Measurements from ENCODE around the gene PKD1L1. TPM values are rescaled to one million over a fixed set of nuclear protein-coding genes. Genes with fewer than 3 reads are reported as not detected.
A peak's percentile ranks its signal among the peaks of the same experiment; 100 is the strongest.

Gene PKD1L1
- total RNA-seq, 2 experiments from 2014 or later = 0.08 to 0.11 TPM

DNA sequence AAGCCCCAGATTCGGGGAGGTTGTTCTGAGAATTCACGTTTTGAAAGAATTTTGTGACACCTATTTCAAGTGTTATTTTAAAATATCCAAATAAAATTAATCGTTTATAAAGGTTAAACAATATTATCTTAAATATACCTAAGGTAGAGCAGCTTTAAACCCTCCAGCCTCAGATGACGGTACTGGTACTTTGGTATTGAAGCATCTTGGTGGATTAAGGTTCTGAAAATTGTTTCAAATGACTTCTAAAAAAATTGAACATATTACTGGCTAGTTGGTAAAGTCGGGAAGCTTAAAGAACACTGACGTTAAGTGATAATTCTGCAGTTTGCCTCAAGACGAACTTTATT is 31.5 kb upstream of the PKD1L1 start:
- H3K27me3 Mint-ChIP-seq (ENCODE audit: low read depth) = no peaks in the 10 kb centered on the region
- DNase-seq (no peak), ATAC-seq (no peak)
- peaks cover 34% of the 10 kb centered on the region for H3K36me3 Mint-ChIP-seq (ENCODE audit: low read depth)
- H3K9me3 Mint-ChIP-seq (ENCODE audit: insufficient read depth) = no peaks in the 10 kb centered on the region
- H3K4me1 Mint-ChIP-seq (ENCODE audit: low read depth) = peaks cover 26% of the 10 kb centered on the region
- H3K4me3 Mint-ChIP-seq = peak overlapping the region; percentile 87
- CTCF ChIA-PET = interaction anchor here (2.3 to 2.7 kb wide), 3 partner anchors 9 to 131 kb away, joined by 13 to 17 read pairs (median 15); no protein-coding TSS in a partner anchor
- POLR2A ChIA-PET = interaction anchor here (1.9 kb wide), 1 partner anchor 12 kb away, joined by 8 read pairs; no protein-coding TSS in a partner anchor
- peak overlapping the region; percentile 98 for H3K27ac Mint-ChIP-seq

DNA sequence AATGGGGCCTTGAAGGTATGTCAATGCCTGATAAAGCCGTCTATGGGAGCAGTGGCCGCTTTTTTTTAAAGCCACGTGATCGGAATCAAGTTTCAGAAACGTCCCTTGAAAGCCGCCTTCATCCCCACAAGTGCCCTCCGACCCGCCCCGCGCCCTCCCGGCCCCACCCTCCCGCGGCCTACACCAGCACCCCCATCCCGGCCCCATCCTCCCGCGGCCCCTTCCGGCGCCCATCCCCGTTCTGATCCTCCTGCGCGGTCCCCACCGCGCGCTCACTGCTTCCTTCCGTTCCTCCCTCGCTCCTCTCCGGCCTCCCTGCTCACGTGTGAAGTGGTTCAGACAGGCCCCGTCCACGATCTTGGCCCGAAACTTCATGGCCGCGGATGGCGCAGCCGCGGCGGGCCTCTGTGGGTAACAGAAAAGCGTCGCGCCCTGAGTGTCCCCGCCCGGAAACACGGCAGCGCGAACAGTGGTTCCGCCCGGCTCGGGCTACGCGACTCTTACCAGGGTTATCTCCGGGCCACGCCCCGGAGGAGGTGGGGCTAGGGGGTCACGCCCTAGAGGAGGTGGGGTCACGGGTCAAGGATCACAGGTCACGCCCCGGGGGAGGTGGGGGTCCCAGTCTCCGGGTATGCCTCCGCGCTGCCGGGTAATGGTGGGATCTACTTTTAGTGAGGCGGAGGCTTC is 31.0 kb upstream of the PKD1L1 start, which contains the start of gene HUS1:
Gene HUS1 (minus strand): TSS at position 471 of the 687 bp plus-strand sequence. CDS start 96 bp downstream, at position 375.
- CTCF ChIA-PET = interaction anchor here (1.3 to 2.7 kb wide), 5 partner anchors 9 to 131 kb away, joined by 7 to 17 read pairs (median 13); no protein-coding TSS in a partner anchor
- peaks cover 39% of the 10 kb centered on the region for H3K36me3 Mint-ChIP-seq (ENCODE audit: low read depth)
- peak within 1 kb of the TSS; percentile 98 for H3K27ac Mint-ChIP-seq
- ATAC-seq (peak; percentile 96), DNase-seq (peak; percentile 95)
- no peaks in the 10 kb centered on the region for H3K9me3 Mint-ChIP-seq (ENCODE audit: insufficient read depth)
- POLR2A ChIA-PET = interaction anchor here (0.6 to 1.9 kb wide), 4 partner anchors 13 to 117 kb away, joined by 3 to 8 read pairs (median 4); partner anchors contain the start of gene UPP1
- H3K4me1 Mint-ChIP-seq (ENCODE audit: low read depth) = peaks cover 26% of the 10 kb centered on the region
- peak within 1 kb of the TSS; percentile 87 for H3K4me3 Mint-ChIP-seq
- no peaks in the 10 kb centered on the region for H3K27me3 Mint-ChIP-seq (ENCODE audit: low read depth)

DNA sequence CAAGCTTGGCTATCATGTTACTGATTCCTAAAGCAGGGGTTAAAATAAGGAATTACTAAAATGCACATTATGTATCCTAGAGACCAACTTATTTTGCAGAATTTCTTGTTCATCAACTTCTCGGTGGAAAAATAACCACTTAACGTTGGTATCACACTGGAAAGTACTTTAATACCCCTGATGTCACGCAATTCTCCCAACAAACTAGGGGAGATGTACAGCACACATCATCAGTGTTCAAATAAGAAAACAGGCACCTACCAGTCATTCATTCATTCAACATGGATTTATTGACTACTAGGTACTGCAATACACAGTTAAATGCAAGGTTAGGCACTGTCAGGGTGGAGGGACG is 30.5 kb upstream of the PKD1L1 start:
- H3K36me3 Mint-ChIP-seq (ENCODE audit: low read depth) = peaks cover 43% of the 10 kb centered on the region
- no peaks in the 10 kb centered on the region for H3K9me3 Mint-ChIP-seq (ENCODE audit: insufficient read depth)
- H3K27ac Mint-ChIP-seq = peak overlapping the region; percentile 98
- ATAC-seq (no peak), DNase-seq (no peak)
- peak overlapping the region; percentile 87 for H3K4me3 Mint-ChIP-seq
- ChIA-PET POLR2A (interaction anchor here (0.6 to 1.9 kb wide), 5 partner anchors 13 to 118 kb away, joined by 3 to 8 read pairs (median 3); partner anchors contain the start of gene UPP1), CTCF (interaction anchor here (1.3 to 2.7 kb wide), 5 partner anchors 10 to 132 kb away, joined by 7 to 17 read pairs (median 13); no protein-coding TSS in a partner anchor)
- H3K27me3 Mint-ChIP-seq (ENCODE audit: low read depth) = no peaks in the 10 kb centered on the region
- H3K4me1 Mint-ChIP-seq (ENCODE audit: low read depth) = peaks cover 28% of the 10 kb centered on the region

DNA sequence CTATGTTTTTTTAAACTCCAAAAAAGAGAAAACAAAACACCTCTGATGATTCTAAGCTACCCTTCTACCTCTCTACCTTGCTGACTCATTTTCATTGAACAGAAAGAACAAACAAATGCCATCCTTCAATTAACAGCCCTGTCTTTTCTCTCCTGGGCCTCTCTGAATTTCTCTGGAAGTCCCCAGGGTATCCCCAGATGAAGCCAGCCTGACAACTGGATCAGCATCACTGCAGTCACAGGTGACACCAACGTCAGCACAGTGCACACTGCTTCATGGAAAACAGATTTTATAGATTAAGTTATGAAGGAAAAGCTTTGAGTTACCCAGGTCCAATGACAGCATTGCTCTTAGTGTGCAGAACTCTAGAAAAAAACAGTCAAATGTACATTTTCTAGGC is 25.5 kb upstream of the PKD1L1 start:
- no peak for ATAC-seq

DNA sequence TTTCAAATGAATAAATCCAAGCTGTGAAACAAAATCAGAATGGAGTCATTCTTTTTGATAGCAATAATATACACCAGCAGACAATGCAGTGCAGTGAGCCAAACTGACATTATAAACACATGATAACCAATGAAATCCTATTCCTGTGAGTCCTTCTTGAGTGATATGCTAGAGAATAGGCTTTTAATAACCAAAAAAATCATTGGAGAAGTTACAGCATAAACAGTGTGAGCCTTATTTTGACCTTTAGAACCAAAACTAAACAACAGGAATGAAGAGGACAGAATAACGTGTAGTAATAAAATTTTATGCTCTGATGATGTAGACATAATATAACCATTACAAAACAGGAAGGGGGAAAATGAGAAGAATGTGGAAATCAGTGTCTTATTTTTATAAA is 22.5 kb upstream of the PKD1L1 start:
- Mint-ChIP-seq H3K36me3 (ENCODE audit: low read depth) (peaks cover 63% of the 10 kb centered on the region), H3K4me1 (ENCODE audit: low read depth) (peaks cover 19% of the 10 kb centered on the region), H3K9me3 (ENCODE audit: insufficient read depth) (no peaks in the 10 kb centered on the region), H3K27ac (no peak overlapping the region), H3K27me3 (ENCODE audit: low read depth) (no peaks in the 10 kb centered on the region), H3K4me3 (no peak overlapping the region)
- ATAC-seq (no peak), DNase-seq (no peak)
- POLR2A ChIA-PET = no interaction called here
- CTCF ChIA-PET = interaction anchor here (1.2 kb wide), 1 partner anchor 140 kb away, joined by 5 read pairs; no protein-coding TSS in a partner anchor

More for the DNA sequence above, 25.5 kb upstream of the PKD1L1 start:
- no peak overlapping the region for H3K27ac Mint-ChIP-seq
- H3K27me3 Mint-ChIP-seq (ENCODE audit: low read depth) = no peaks in the 10 kb centered on the region
- H3K36me3 Mint-ChIP-seq (ENCODE audit: low read depth) = peaks cover 67% of the 10 kb centered on the region
- DNase-seq = no peak
- H3K4me1 Mint-ChIP-seq (ENCODE audit: low read depth) = peaks cover 33% of the 10 kb centered on the region
- POLR2A ChIA-PET = interaction anchor here (0.6 kb wide), 1 partner anchor 212 kb away, joined by 3 read pairs; no protein-coding TSS in a partner anchor
- no peaks in the 10 kb centered on the region for H3K9me3 Mint-ChIP-seq (ENCODE audit: insufficient read depth)
- CTCF ChIA-PET = interaction anchor here (1.6 to 3.1 kb wide), 3 partner anchors 14 to 137 kb away, joined by 7 to 15 read pairs (median 14); no protein-coding TSS in a partner anchor
- no peak overlapping the region for H3K4me3 Mint-ChIP-seq

DNA sequence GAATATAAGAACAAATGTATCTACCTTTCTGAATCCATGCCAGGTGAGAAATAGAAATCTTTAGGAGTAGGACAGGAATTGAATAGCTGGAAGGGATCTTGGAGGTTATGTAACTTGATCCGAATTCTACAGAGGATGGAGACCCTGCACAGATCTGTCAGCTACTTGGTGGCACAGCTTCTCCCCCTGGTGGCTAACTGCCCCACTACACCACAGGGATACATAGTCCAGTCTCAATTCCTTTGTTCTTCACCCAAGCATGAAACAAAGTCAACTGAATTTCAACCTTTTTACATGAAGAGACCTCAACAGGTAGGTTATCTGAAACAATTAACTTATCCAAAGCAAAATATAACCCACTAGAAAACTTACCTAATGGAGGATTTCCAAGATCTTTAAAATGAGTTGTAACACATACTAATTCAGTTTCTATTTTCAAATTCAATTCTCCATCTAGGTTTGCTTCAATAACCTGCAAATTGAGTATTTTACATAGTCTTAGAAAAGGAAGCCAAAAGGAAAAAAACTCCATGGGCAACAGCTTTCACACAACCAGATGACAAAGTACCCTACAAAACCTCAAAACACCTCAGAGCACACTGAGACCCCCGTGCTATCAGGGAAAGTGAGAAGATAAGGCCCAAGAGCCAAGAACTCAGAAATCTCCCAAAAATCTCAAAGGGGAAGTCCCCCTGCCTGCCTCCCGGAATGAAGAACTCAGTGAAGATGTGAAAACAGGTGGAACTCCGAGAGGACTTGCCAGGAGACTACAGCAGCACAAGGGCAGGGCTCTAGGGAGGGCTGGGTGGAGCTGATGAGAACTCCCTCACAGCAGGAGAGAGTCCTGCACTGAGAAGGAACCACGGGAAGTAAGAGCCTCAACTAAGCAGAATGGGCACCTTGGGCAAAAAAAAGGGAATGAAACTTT is 20.8 kb upstream of the PKD1L1 start:
- no peak overlapping the region for H3K27ac Mint-ChIP-seq
- peaks cover 62% of the 10 kb centered on the region for H3K36me3 Mint-ChIP-seq (ENCODE audit: low read depth)
- no peak overlapping the region for H3K4me3 Mint-ChIP-seq
- no peaks in the 10 kb centered on the region for H3K9me3 Mint-ChIP-seq (ENCODE audit: insufficient read depth)
- ChIA-PET CTCF (interaction anchor here (0.6 to 2.2 kb wide), 14 partner anchors 8 to 141 kb away, joined by 3 to 34 read pairs (median 4); no protein-coding TSS in a partner anchor), POLR2A (no interaction called here)
- DNase-seq = peak; percentile 67
- H3K27me3 Mint-ChIP-seq (ENCODE audit: low read depth) = no peaks in the 10 kb centered on the region
- H3K4me1 Mint-ChIP-seq (ENCODE audit: low read depth) = peaks cover 24% of the 10 kb centered on the region
- ATAC-seq = peak; percentile 75

DNA sequence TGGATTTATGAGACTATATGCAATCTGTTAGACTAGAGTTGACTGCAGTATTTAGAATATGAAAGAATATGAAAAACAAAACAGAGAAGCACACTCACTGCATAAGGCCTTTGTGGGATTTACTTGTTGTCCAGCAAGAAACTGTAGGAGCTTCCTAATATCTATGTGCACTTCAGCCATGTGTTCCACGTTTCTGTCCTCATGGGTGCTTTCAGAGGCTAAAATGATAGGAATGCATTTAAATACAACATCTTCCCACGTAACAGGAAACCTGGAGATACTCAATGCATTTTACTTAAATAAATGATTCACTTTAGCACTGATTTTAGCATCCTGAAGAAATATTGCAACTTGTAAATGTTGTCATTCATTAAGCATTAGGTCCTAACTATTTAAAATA is 19.4 kb upstream of the PKD1L1 start:
- Mint-ChIP-seq H3K36me3 (ENCODE audit: low read depth) (peaks cover 62% of the 10 kb centered on the region), H3K4me1 (ENCODE audit: low read depth) (peaks cover 24% of the 10 kb centered on the region)

DNA sequence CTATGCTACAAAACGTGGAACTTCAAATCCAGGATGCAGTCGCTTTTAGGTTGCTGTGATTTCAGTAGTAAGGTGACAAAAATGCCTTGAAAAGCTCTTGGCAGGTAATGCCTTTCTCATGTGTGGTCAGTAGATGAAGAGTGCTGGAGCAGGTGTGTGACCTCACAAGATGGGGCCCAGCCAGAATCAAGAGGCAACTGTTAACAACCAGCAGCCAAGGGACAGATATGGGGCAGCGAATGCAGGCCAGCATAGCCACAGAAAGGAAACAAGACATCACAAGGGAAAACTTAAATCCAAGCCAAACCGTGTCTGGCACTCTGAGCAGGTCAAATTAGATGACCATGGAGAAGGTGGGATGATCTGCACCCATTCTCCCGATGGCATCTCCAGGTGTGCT is 18.9 kb upstream of the PKD1L1 start:
- Mint-ChIP-seq H3K4me1 (ENCODE audit: low read depth) (peaks cover 24% of the 10 kb centered on the region), H3K9me3 (ENCODE audit: insufficient read depth) (no peaks in the 10 kb centered on the region), H3K27ac (peak overlapping the region; percentile 7), H3K27me3 (ENCODE audit: low read depth) (no peaks in the 10 kb centered on the region), H3K4me3 (no peak overlapping the region), H3K36me3 (ENCODE audit: low read depth) (peaks cover 65% of the 10 kb centered on the region)
- DNase-seq (no peak), ATAC-seq (no peak)
- ChIA-PET POLR2A (no interaction called here), CTCF (interaction anchor here (1.8 to 2.0 kb wide), 2 partner anchors 22 to 143 kb away, joined by 8 to 9 read pairs; no protein-coding TSS in a partner anchor)

More for the DNA sequence above, 19.4 kb upstream of the PKD1L1 start:
- no peaks in the 10 kb centered on the region for H3K27me3 Mint-ChIP-seq (ENCODE audit: low read depth)
- no peak overlapping the region for H3K27ac Mint-ChIP-seq
- ChIA-PET POLR2A (no interaction called here), CTCF (interaction anchor here (1.8 to 2.0 kb wide), 2 partner anchors 22 to 143 kb away, joined by 8 to 9 read pairs; no protein-coding TSS in a partner anchor)
- DNase-seq (no peak), ATAC-seq (no peak)
- no peaks in the 10 kb centered on the region for H3K9me3 Mint-ChIP-seq (ENCODE audit: insufficient read depth)
- no peak overlapping the region for H3K4me3 Mint-ChIP-seq

DNA sequence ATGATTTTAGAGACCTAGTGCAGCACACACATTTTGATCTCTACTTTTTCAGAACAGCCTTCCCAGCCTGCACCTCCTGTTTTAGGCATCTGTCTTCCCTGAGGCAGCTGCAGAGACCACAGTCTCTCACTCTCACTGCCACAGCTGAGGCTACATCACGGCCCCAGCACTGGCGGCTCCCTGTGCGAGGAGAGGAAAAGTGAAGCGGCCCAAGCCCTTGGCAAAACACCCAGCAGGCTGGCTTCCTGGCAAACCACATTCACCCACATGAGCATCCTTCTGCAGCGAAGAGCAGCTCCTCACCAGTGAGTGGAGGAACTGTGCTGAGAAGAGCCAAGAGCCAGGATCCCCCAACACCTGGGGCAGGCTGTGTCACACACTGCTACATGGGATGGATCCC is 17.2 kb upstream of the PKD1L1 start:
- Mint-ChIP-seq H3K36me3 (ENCODE audit: low read depth) (peaks cover 76% of the 10 kb centered on the region), H3K4me3 (no peak overlapping the region), H3K4me1 (ENCODE audit: low read depth) (peaks cover 15% of the 10 kb centered on the region), H3K27me3 (ENCODE audit: low read depth) (no peaks in the 10 kb centered on the region), H3K27ac (no peak overlapping the region), H3K9me3 (ENCODE audit: insufficient read depth) (no peaks in the 10 kb centered on the region)
- no peak for DNase-seq
- ChIA-PET CTCF (interaction anchor here (0.5 to 1.1 kb wide), 2 partner anchors 21 to 74 kb away, joined by 3 to 4 read pairs; no protein-coding TSS in a partner anchor), POLR2A (interaction anchor here (0.8 kb wide), 1 partner anchor 13 kb away, joined by 3 read pairs; no protein-coding TSS in a partner anchor)
- no peak for ATAC-seq

DNA sequence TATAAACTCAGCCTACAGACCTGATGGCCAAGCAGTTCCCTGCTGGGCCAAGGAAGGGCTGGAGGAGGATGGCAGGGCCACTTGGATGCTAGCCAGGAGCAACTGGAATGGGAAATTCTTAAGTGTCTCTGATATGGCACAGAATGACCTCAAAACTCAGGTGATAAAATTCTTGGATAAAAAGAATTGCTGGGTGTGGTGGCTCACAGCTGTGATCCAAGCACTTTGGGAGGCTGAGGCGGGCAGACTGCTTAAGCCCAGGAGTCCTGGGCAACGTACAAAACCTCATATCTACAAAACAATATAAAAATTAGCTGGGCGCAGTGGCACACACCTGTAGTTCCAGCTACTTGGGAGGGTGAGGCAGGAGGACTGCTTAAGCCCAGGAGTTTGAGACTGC is 14.0 kb upstream of the PKD1L1 start:
- DNase-seq (no peak), ATAC-seq (no peak)
- POLR2A ChIA-PET = no interaction called here
- Mint-ChIP-seq H3K9me3 (ENCODE audit: insufficient read depth) (no peaks in the 10 kb centered on the region), H3K27me3 (ENCODE audit: low read depth) (no peaks in the 10 kb centered on the region), H3K4me1 (ENCODE audit: low read depth) (peaks cover 9% of the 10 kb centered on the region), H3K4me3 (no peak overlapping the region), H3K36me3 (ENCODE audit: low read depth) (peaks cover 67% of the 10 kb centered on the region), H3K27ac (no peak overlapping the region)
- CTCF ChIA-PET = interaction anchor here (1.2 to 1.8 kb wide), 2 partner anchors 18 to 148 kb away, joined by 3 to 6 read pairs; no protein-coding TSS in a partner anchor

DNA sequence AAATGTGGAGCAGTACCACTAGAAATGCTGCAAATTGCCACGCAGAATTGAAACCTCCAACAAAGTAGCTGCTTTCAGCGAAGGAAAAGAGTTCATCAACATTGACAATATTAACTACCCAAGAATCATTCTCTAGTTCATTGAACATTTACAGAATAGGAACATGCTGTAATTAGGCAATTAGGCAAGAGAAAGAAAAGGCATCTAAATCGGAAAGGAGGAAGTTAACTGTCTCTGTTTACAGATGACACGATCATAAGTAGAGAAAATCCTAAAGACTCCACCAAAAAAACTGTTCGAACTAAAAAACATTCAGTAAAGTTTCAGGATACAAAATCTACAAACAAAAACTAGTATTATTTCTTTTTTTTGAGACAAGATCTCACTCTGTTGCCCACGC is 8.9 kb upstream of the PKD1L1 start:
- POLR2A ChIA-PET = no interaction called here
- ATAC-seq = no peak
- H3K27ac Mint-ChIP-seq = no peak overlapping the region
- peaks cover 26% of the 10 kb centered on the region for H3K36me3 Mint-ChIP-seq (ENCODE audit: low read depth)
- no peaks in the 10 kb centered on the region for H3K9me3 Mint-ChIP-seq (ENCODE audit: insufficient read depth)
- H3K27me3 Mint-ChIP-seq (ENCODE audit: low read depth) = no peaks in the 10 kb centered on the region
- no peaks in the 10 kb centered on the region for H3K4me1 Mint-ChIP-seq (ENCODE audit: low read depth)
- CTCF ChIA-PET = interaction anchor here (0.7 to 1.1 kb wide), 3 partner anchors 12 to 136 kb away, joined by 3 to 5 read pairs (median 5); no protein-coding TSS in a partner anchor
- DNase-seq = no peak
- H3K4me3 Mint-ChIP-seq = no peak overlapping the region
